DND-41 (cell line): Measurements from ENCODE around the gene AGAP9.
"Not testable (repeated sequence)": the region's sequence is repeated elsewhere in the genome, so short reads cannot be mapped to it uniquely, and the experiment has no call there.

Experiments
- CTCF ChIP-seq: IDR thresholded peaks from 2 replicates; pipeline ENCODE4 v1.5.1; 2012; ENCODE audit warnings: borderline replicate concordance, low read length, moderate library complexity, mild to moderate bottlenecking; ENCODE audit not compliant: poor library complexity, severe bottlenecking; ENCODE audit errors: extremely low read depth
- EZH2 ChIP-seq: IDR thresholded peaks from 3 replicates; pipeline ENCODE4 v1.6.1; 2012; ENCODE audit warnings: borderline replicate concordance, low read depth, mild to moderate bottlenecking, moderate library complexity, low read length, inconsistent platforms; ENCODE audit not compliant: severe bottlenecking

- TF ChIP-seq CTCF, EZH2: not testable (repeated sequence)
Observed at GRCh38 chr10:47547286-47547685, 23.8 kb upstream of the AGAP9 start.
